ENCODE data around the gene CTCFL. TPM values are rescaled to one million over a fixed set of nuclear protein-coding genes. Genes with fewer than 3 reads are reported as not detected.

CTCFL gene
- total RNA-seq, 2 experiments from 2014 or later = 0.63 TPM; not detected in 1

DNA sequence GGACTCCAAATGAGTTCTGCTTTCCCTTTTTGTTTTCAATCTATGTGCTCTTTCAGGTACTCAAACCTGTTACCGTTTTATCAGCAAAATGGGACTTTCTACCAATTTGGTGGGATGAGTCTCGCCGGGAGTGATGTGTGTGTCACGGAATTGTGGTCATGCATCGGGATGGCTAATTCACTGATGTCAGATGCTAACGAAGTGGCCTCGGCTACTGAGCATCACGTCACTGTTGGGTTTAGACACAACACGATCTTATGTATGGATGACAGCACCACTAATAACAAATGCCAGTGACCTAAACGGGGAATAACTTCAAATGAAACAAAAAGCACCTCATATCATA, 34.3 kb upstream of the CTCFL start:
- H3K4me3 ChIP-seq (ENCODE audit: low read depth, low read length, poor library complexity, severe bottlenecking) = no peak overlapping the region
- H3K9me3 ChIP-seq (ENCODE audit: low read length) = no peaks in the 10 kb centered on the region
- intact Hi-C loops (cut with micrococcal nuclease; ENCODE audit: unreplicated experiment) = no loop called here
- TF ChIP-seq EZH2phosphoT487 (IDR thresholded peaks at IDR 0.05; ENCODE audit: borderline replicate concordance, low read depth, low read length) (no peak), CTCF (conservative IDR thresholded peaks at IDR 0.05; ENCODE audit: low read length) (no peak)
- H3K4me1 ChIP-seq (ENCODE audit: insufficient read depth, low read length, poor library complexity, severe bottlenecking) = no peaks in the 10 kb centered on the region
- H3K4me2 ChIP-seq (ENCODE audit: low read length) = no peak overlapping the region
- no peaks in the 10 kb centered on the region for H3K9me2 ChIP-seq (ENCODE audit: insufficient read depth, low read length)
- no peak overlapping the region for H3K27ac ChIP-seq (ENCODE audit: low read depth, low read length, poor library complexity, severe bottlenecking)
- no peaks in the 10 kb centered on the region for H4K20me1 ChIP-seq (ENCODE audit: insufficient read depth, low read length)
- DNase-seq (ENCODE audit: low spot score) = no peak
- ChIA-PET POLR2A (interaction anchor here (0.6 kb wide), 1 partner anchor 9 kb away, joined by 3 read pairs; no protein-coding TSS in a partner anchor), CTCF (ENCODE audit: unreplicated experiment) (no interaction called here)
- no peak overlapping the region for H2AFZ ChIP-seq (ENCODE audit: low read length)
- BruUV-seq (replicated peaks) = no TSS peak
- H3K36me3 ChIP-seq (ENCODE audit: insufficient read depth, low read length) = peaks cover 13% of the 10 kb centered on the region; the same call in 1 of the 2 replicates
- no peaks in the 10 kb centered on the region for H3K79me2 ChIP-seq (ENCODE audit: insufficient read depth, low read depth, low read length)

DNA sequence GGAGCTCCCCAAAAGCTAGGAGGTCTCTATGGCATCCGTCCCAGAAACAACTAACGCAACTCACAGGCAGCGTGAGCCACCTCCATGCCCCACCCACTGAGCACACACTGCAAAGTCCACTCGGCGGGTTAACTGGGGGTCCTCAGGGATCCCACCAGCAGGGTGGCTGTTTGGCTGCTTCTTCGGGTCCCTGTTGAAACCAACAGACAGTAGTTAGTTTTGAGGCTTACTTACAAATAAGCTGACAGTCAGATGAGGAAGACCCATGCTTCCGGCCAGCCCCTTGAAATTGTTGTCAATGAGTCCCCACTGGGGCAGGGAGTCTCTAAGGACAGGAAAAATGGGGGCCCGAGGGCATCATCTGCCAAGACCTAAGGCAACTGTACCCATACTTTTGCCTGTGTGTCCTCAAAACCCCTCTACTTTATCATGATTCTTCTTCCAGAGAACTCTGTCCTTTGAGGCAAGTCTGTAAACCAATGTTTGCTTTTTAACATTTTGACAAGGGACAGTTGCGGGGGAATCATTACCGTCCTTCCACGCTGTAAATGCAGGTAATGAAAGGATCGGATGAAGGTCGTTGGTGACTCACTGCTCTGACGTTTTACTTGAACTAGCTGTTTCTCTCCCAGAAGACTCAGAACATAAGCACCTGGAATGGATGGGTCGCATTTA, 33.8 kb upstream of the CTCFL start:
- no peak overlapping the region for H3K4me3 ChIP-seq (ENCODE audit: low read depth, low read length, poor library complexity, severe bottlenecking)
- H4K20me1 ChIP-seq (ENCODE audit: insufficient read depth, low read length) = no peaks in the 10 kb centered on the region
- no peak overlapping the region for H3K4me2 ChIP-seq (ENCODE audit: low read length)
- H3K79me2 ChIP-seq (ENCODE audit: insufficient read depth, low read depth, low read length) = no peaks in the 10 kb centered on the region
- intact Hi-C loops (cut with micrococcal nuclease; ENCODE audit: unreplicated experiment) = no loop called here
- H3K4me1 ChIP-seq (ENCODE audit: insufficient read depth, low read length, poor library complexity, severe bottlenecking) = no peaks in the 10 kb centered on the region
- H3K36me3 ChIP-seq (ENCODE audit: insufficient read depth, low read length) = peaks cover 8% of the 10 kb centered on the region; the same call in 1 of the 2 replicates
- H3K9me3 ChIP-seq (ENCODE audit: low read length) = no peaks in the 10 kb centered on the region
- ChIA-PET POLR2A (no interaction called here), CTCF (ENCODE audit: unreplicated experiment) (no interaction called here)
- no peak overlapping the region for H2AFZ ChIP-seq (ENCODE audit: low read length)
- no TSS peak for BruUV-seq (replicated peaks)
- no peak overlapping the region for H3K27ac ChIP-seq (ENCODE audit: low read depth, low read length, poor library complexity, severe bottlenecking)
- H3K9me2 ChIP-seq (ENCODE audit: insufficient read depth, low read length) = no peaks in the 10 kb centered on the region
- DNase-seq (ENCODE audit: low spot score) = no peak
- TF ChIP-seq CTCF (conservative IDR thresholded peaks at IDR 0.05; ENCODE audit: low read length) (no peak), EZH2phosphoT487 (IDR thresholded peaks at IDR 0.05; ENCODE audit: borderline replicate concordance, low read depth, low read length) (no peak)

DNA sequence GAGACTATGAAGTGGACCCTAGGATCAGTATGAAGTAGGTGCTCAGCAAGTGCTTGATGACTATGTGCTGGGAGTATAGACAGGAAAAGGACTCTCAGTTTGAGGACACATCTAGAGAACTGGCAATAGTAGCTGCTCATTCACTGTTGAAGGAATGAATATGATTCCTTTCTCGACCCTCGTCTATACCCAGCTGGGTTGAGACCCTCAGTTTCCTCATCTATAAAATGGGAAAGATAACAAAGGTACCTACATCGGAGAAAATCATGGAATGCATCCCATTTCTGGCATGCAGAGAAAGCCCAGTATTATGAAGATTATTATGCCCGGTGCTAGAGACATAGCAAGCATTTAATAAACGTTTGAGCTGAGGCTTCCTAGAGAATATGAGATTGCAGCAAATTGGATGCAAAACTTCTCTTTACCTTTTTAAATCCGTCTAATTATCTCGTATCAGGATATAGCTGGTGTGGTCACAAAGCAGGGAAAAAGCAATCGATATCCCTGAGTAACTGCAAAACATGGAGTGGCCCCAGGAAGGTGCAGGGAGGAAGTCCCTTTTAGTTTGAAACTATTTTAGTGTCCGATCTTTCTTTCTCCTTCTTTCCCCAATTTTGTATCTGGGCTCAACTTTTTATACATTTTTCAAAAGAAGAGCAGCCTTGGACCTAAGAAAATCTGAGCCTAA, 33.1 kb upstream of the CTCFL start:
- BruUV-seq (replicated peaks) = no TSS peak
- Histone ChIP-seq H3K36me3 (ENCODE audit: insufficient read depth, low read length) (peaks cover 2% of the 10 kb centered on the region; the same call in 1 of the 2 replicates), H3K9me2 (ENCODE audit: insufficient read depth, low read length) (no peaks in the 10 kb centered on the region), H3K9me3 (ENCODE audit: low read length) (no peaks in the 10 kb centered on the region), H2AFZ (ENCODE audit: low read length) (no peak overlapping the region), H3K4me1 (ENCODE audit: insufficient read depth, low read length, poor library complexity, severe bottlenecking) (no peaks in the 10 kb centered on the region), H3K79me2 (ENCODE audit: insufficient read depth, low read depth, low read length) (no peaks in the 10 kb centered on the region), H4K20me1 (ENCODE audit: insufficient read depth, low read length) (no peaks in the 10 kb centered on the region), H3K27ac (ENCODE audit: low read depth, low read length, poor library complexity, severe bottlenecking) (no peak overlapping the region), H3K4me3 (ENCODE audit: low read depth, low read length, poor library complexity, severe bottlenecking) (no peak overlapping the region), H3K4me2 (ENCODE audit: low read length) (no peak overlapping the region)
- ChIA-PET CTCF (ENCODE audit: unreplicated experiment) (no interaction called here), POLR2A (no interaction called here)
- DNase-seq (ENCODE audit: low spot score) = no peak
- intact Hi-C loops (cut with micrococcal nuclease; ENCODE audit: unreplicated experiment) = no loop called here
- no peak for TF ChIP-seq CTCF (conservative IDR thresholded peaks at IDR 0.05; ENCODE audit: low read length)
- no peak for TF ChIP-seq EZH2phosphoT487 (IDR thresholded peaks at IDR 0.05; ENCODE audit: borderline replicate concordance, low read depth, low read length)

All from OCI-LY7 (cell line).